Measurements from ENCODE around the gene ADORA2A. TPM values are rescaled to one million over a fixed set of nuclear protein-coding genes. Genes with fewer than 3 reads are reported as not detected.

Gene ADORA2A
- total and polyA plus RNA-seq, 11 donors, result 1.5 to 12.1 (median 4.5) TPM

DNA sequence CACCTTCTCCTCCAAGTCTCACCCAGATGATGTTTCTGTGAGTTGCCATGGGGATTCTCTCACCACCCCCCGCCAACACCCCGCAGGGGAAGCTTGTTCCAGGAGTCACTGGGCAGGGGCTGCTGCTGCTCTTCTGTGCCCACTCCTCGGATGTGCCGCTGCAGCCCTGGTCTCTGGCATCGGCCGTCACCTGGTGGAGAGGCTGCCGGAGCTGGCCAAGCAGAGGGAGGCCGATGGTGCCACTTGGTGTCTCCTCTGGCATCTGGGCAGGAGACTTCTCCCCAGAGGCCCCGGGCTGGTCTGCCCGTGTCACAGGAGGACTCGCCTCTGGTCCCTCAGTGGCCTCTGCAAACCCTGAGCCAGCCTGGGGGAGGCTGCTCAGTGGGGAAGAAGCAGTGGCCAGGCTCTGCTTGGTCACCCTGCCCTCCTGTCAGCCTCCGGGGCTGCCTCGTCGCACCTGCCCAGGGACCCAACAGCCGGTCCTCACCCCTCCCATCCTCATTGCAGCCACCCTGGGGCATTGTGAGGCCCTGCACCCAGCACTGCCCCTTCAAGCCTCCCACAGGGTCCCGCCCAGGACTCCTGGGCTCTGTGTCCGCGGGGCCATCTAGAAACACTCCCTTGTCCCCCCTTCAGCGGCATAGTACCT is 424 bp upstream of the ADORA2A start:
- peak in 2 of 5 donors; percentile 29 to 59 for DNase-seq
- H3K27ac ChIP-seq, result peak overlapping the region in 2 of 12 donors; percentile 35 to 80
- no peak for TF ChIP-seq POLR2A (IDR thresholded peaks at IDR 0.05)
- TF ChIP-seq, protein P1, sequence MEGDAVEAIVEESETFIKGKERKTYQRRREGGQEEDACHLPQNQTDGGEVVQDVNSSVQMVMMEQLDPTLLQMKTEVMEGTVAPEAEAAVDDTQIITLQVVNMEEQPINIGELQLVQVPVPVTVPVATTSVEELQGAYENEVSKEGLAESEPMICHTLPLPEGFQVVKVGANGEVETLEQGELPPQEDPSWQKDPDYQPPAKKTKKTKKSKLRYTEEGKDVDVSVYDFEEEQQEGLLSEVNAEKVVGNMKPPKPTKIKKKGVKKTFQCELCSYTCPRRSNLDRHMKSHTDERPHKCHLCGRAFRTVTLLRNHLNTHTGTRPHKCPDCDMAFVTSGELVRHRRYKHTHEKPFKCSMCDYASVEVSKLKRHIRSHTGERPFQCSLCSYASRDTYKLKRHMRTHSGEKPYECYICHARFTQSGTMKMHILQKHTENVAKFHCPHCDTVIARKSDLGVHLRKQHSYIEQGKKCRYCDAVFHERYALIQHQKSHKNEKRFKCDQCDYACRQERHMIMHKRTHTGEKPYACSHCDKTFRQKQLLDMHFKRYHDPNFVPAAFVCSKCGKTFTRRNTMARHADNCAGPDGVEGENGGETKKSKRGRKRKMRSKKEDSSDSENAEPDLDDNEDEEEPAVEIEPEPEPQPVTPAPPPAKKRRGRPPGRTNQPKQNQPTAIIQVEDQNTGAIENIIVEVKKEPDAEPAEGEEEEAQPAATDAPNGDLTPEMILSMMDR (IDR thresholded peaks at IDR 0.05), result no peak

DNA sequence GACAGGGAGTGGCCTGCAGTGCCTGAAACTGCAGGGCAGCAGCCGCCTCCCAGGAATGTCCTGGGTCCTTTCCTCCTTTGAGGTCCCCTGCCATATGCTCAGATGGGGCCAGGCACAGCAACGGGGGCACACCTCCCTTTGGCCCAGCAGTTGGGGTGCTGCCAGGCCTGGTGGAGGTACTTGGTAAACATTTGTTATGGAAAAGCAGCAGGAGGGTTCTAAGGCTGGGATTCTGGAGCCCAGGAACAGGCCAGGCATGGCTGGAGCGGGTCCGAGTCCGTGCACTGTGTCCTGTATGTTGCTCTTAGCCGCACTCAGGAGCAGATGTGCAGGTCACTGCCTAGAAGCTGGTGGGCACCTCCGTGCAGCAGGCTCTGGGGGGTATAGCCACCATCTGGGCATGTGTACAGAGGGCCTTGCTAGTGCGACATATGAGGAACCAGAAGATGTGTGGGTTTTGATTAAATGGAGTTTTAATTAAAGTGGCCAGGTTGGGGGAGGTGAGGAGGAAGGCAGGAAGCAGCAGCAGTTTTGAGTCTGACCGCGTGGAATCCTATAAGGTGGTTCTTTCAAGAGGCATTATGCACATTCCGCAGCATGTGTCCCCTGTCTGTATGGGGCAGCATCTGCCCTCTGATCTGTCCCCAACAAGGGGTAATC is 1.5 kb downstream of the ADORA2A start:
- intact Hi-C loops (cut with DNase I), result loop anchor here in 4 of 10 donors (5.0 kb wide), 4 partner anchors 43 to 102 kb away; no protein-coding TSS in a partner anchor
- Histone ChIP-seq H3K27me3 (no peaks in the 10 kb centered on the region), H3K4me3 (peak overlapping the region in 3 of 12 donors; percentile 6 to 57 (median 35)), H3K36me3 (peaks cover 0 to 7% (median 0%) of the 10 kb centered on the region in 9 donors), H3K9me3 (no peaks in the 10 kb centered on the region), H3K27ac (peak overlapping the region in 7 of 12 donors; percentile 6 to 80 (median 21)), H3K4me1 (peaks cover 6 to 93% (median 49%) of the 10 kb centered on the region in 12 donors)
- ATAC-seq, result no peak
- no peak for TF ChIP-seq POLR2A (IDR thresholded peaks at IDR 0.05)
- TF ChIP-seq, protein P1 (IDR thresholded peaks at IDR 0.05), result no peak
- peak in 2 of 5 donors; percentile 27 to 63 for DNase-seq
- WGBS, 4 donors, result 59 to 83% (median 67%) methylated on average over 11 of the region's 11 CpGs

More for the DNA sequence above, 424 bp upstream of the ADORA2A start:
- no peak for ATAC-seq
- Histone ChIP-seq H3K27me3 (no peaks in the 10 kb centered on the region), H3K9me3 (no peaks in the 10 kb centered on the region), H3K36me3 (no peaks in the 10 kb centered on the region), H3K4me3 (peak overlapping the region in 2 of 12 donors; percentile 35 to 57), H3K4me1 (peaks cover 0 to 89% (median 37%) of the 10 kb centered on the region in 12 donors)
- 89 to 95% (median 90%) methylated on average over 15 to 19 of the region's 19 CpGs for WGBS, 4 donors
- intact Hi-C loops (cut with DNase I), result loop anchor here in 4 of 10 donors (5.0 kb wide), 4 partner anchors 45 to 100 kb away; no protein-coding TSS in a partner anchor

DNA sequence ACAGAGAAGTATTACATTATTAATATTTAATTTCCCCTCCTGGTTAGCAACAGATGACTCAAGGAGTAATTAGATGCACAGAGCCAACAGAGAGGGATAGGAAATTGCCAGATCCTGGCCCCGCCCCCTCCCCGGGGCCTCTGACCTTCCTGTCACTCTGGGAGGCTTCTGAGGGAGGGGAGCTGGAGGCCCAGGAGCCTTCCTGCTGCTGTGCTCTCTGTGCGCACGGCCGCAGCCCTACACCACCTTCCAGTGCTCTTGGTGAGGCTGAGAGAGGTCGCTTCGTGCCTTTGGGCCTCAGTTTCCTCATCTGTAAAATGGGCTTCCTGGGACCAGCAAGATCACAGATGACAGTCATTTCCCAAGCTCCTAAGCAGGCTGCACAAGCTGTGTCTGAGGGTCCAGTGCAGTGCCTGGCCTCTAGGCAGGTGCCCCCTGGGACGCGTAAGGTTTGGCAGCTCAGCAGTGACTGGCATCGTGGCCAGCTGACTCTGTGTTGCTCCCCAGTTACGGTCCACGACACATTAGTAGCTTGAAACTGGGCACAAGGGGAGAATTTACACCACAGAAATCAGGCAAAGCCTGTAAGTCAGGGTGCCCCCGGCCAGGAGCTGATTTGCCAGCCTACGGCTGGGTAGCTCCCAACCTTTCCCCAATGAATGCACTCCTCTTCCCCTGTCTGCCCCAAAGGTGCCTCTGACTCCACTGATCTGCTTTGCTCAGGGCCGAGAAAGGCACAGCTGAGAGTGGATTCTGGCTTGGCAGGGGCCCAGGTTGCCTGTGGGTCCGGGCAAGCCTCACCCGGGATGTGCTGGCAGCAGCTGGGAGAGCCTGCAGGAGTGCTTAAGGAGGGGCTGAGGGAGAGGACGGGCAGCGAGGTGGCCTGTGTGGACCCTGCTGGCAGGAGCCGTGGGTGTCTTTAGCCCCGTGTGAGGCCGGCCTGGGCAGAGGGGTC is 2.3 kb downstream of the ADORA2A start:
- ATAC-seq, result peak; percentile 19 to 57 (median 34)
- H3K27ac ChIP-seq, result peak overlapping the region in 9 of 12 donors; percentile 8 to 80 (median 21)
- intact Hi-C loops (cut with DNase I), result loop anchor here in 5 of 10 donors (5.0 kb wide), 4 partner anchors 43 to 102 kb away; no protein-coding TSS in a partner anchor

More for the DNA sequence above, 2.3 kb downstream of the ADORA2A start:
- H3K27me3 ChIP-seq, result no peaks in the 10 kb centered on the region
- H3K36me3 ChIP-seq, result peaks cover 0 to 7% (median 0%) of the 10 kb centered on the region in 9 donors
- WGBS, 4 donors, result 54 to 78% (median 66%) methylated on average over 17 to 22 of the region's 22 CpGs
- H3K4me3 ChIP-seq, result peak overlapping the region in 2 of 12 donors; percentile 35 to 57
- TF ChIP-seq POLR2A (IDR thresholded peaks at IDR 0.05), result no peak
- TF ChIP-seq, protein P1 (IDR thresholded peaks at IDR 0.05), result no peak
- DNase-seq, result peak; percentile 69 to 85 (median 73)
- H3K9me3 ChIP-seq, result no peaks in the 10 kb centered on the region
- H3K4me1 ChIP-seq, result peaks cover 6 to 95% (median 54%) of the 10 kb centered on the region in 12 donors

Measured in heart left ventricle (tissue), 16 donors.